ENCODE results near the gene POU6F1.

POU6F1 gene

DNA sequence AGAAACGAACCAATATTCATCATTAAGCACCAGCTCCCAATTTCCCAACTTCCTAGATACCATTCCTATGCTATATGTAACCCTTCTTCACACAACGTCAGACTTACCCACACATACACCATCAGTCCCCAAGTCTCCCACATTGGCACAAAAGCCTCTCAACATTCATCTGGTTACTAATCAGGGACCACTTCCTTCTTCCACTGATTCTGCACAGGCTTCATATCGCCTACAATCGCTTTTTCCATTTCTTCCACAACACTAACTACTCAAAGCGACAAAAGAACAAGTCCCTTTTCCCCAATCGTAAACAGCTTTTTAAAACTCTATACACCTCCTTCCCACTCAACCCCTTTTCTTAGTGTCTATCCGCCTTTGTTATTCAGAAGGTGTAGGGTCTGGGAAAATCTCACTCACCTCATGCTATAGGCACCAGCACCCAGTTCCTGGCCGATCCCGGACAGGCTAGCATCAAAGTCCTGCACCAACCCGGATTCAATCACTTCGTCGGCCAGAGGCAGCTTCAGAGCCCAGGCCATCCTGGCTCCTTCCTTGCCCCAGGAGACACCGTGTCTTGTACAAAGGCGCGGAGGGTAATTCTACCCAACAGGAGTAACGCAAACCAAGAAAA lies 45.9 kb downstream of the POU6F1 start:
- DNase-seq (ENCODE audit: low read depth in 2 of 2, low spot score in 1 of 2), result no peak

DNA sequence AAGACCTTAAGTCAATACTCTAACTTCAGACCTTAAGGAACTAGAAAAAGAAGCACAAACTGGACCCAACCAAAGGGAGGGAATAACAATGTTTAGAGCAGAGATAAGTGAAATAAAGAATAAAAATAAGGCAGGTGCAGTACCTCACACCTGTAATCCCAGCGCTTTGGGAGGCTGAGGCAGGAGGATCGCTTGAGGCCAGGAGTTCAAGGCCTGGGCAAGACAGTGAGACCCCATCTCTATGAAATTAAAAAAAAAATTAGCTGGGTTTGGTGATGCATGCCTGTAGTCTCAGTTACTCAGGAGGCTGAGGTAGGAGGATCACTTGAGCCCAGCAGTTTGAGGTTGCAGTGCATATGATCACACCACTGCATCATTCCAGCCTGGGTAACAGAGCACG lies 54.1 kb downstream of the POU6F1 start:
- DNase-seq (ENCODE audit: low read depth in 2 of 2, low spot score in 1 of 2), result no peak

DNA sequence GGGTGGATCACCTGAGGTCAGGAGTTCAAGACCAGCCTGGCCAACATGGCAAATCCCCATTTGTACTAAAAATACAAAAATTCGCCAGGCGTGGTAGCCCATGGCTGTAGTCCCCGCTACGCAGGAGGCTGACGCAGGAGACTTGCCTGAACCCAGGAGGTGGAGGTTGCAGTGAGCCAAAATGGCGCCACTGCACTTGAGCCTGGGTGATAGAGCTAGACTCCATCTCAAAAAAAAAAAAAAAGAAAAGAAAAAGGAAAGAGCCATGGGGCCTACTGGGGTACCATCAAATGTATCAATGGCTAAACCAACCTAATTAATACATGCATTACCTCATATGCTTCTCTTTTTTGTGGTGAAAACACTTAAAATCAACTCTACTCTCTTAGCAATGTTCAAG lies 55.6 kb downstream of the POU6F1 start:
- DNase-seq (ENCODE audit: low read depth in 2 of 2, low spot score in 1 of 2), result no peak

DNA sequence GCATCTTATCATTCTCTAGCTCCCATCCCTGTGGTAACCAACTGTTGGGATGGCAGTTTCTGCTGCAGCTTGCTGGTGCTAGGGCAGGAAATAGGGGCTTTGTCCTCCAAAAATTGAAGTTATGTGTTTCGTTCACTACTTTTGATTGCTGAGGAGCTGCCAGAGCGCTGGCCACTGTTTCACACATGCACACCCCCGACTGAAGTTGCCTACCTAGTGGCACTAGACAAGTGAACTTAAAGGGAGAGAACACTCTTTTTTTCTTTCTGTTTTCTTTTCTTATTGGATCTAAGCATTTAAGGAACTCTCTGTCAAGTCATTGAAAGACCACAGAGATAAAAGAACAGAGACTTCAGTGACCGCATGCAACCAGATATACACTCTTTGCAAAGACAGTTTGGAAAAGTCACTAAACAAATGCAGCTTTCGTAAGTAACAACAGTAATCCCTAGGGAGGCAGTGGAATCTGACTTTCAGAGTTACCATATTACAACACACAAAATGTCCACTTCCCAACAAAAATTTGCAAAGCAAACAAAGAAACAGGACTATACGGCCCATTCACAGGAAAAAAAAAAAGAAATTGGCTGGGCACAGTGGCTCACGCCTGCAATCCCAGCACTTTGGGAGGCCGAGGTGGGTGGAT lies 56.9 kb downstream of the POU6F1 start:
- DNase-seq (ENCODE audit: low read depth in 2 of 2, low spot score in 1 of 2), result no peak

DNA sequence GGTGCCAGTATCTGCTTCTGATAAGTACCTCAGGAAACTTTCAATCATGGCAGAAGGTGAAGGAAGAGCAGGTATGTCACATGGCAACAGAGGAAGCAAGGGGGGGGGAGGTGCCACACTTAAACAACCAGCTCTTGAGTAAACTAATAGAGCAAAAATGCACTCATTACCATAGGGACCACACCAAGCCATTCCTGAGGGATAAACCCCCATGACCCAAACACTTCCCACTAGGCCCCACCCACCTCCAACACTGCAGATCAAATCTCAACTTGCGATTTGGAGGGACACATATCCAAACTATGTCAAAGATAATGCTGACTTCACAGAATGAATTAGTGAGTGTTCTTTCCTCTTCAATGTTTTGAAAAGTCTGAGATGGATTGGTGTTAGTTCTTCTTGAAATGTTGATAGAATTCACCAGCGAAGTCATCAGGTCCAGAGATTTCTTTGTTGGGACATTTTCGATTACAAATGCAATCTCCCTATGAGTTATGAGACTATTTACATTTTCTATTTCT lies 61.6 kb downstream of the POU6F1 start:
- DNase-seq (ENCODE audit: low read depth in 2 of 2, low spot score in 1 of 2), result no peak

DNA sequence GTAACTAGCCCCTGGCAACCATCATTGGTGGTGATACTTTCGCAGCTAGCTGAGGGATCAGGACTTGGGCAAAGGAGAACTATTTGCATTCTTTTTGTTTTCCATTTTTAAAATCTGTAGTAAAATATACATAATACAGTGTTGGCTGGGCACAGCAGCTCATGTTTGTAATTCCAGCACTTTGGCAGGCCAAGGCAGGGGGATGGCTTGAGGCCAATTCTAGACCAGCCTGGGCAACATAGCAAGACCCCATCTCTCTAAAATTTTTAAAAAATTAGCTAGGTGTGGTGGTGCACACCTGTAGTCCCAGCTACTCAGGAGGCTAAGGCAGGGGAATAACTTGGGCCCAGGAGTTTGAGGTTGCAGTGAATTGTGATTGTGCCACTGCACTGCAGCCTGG lies 64.9 kb downstream of the POU6F1 start:
- DNase-seq (ENCODE audit: low read depth in 2 of 2, low spot score in 1 of 2), result no peak

DNA sequence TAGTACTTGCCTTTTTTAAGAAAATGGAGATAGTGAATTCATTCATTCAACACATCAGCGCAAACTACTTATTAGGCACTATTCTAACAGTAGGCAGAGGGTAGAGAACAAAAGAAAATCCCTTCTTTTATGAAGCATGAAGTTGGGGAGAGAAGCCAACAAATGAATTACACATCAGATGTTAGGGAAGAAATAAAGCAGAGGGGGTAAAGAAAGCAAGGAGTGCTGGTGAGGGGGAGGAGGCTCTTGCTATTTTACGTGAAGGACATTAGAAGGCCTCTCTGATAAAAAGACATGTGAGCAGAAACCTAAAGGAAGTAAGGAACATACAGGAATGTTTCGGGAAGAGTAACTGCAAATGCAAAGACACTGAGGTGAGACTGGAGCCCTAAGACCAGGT lies 67.1 kb downstream of the POU6F1 start:
- DNase-seq (ENCODE audit: low read depth in 2 of 2, low spot score in 1 of 2), result no peak

DNA sequence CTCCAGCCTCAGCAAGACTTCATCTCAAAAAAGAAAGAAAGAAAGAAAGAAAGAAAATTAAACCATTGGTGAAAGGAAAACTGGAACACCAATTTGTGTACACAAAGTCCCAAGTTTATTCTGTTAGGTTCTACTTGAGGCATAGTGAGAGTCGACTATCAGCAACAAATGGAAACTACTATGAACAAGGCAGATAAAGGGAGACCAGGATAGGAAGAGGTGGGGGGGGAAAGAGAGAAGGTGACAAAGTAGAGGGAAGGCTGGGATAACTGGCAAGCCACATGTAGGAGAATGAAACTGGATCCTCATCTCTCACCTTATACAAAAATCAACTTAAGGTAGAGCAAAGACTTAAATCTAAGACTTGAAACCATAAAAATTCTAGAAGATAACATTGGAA lies 70.6 kb downstream of the POU6F1 start:
- no peak for DNase-seq (ENCODE audit: low read depth in 2 of 2, low spot score in 1 of 2)

DNA sequence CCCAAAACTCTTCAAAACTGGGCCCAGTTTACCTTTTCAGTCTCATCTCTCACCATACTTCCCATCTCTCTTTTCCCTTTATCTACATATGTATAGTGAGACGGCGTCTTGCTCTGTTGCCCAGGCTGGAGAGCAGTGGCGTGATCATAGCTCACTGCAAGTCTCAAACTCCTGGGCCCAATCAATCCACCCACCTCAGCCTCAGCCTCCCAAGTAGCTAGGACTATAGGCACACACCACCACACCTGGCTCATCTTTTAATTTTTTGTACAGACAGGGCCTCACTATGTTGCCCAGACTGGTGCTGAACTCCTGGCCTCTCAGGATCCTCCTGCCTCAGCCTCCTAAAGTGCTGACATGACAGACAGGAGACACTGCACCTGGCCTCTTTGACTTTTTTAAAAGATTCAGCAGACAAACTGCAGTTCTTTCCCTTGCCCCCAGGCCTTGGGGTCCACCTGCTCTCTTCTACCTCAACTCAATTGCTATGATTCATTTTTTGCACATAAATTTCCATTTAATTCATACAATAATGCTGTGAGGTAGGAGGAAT lies 78.5 kb downstream of the POU6F1 start:
- no peak for DNase-seq (ENCODE audit: low read depth in 2 of 2, low spot score in 1 of 2)

Data from stimulated activated CD8-positive, alpha-beta memory T cell treated with anti-CD3 and anti-CD28 coated beads, Interleukin-4, amount 100 ng/mL, for 1 hour (primary cell).